H1 (cell line): ENCODE data around the gene CLIP3. TPM values are rescaled to one million over a fixed set of nuclear protein-coding genes. Genes with fewer than 3 reads are reported as not detected.

Experiments used
- ASH2L ChIP-seq: fragments of 200-600, 300-600 bp; sonication (generic); IDR thresholded peaks from one replicate; pipeline ENCODE4 v1.7.1; 2017; ENCODE audit warnings: low read length
- EP300 ChIP-seq, 2 experiments: IDR thresholded peaks; 1 replicate in 1 of 2; 2 replicates in 1 of 2; pipeline ENCODE4 v1.6.1; 2011 to 2012; ENCODE audit warnings: low read depth in 2 of 2, low read length in 2 of 2, mild to moderate bottlenecking in 2 of 2, borderline replicate concordance in 1 of 2, inconsistent platforms in 1 of 2, moderate library complexity in 1 of 2
- NRF1 ChIP-seq: IDR thresholded peaks from 2 replicates; pipeline ENCODE4 v1.6.1; 2011; ENCODE audit warnings: mild to moderate bottlenecking, low read depth, low read length, improper control_type of control experiment
- polyA plus RNA-seq, 7 experiments: library from polyadenylated mRNA; depleted of rRNA in 3 of 7; stranded (reverse) in 5 of 7; unstranded in 2 of 7; fragments of >200 nt in 5 of 7; fragments of 200-250 nt in 2 of 7; gene quantifications; 1 replicate in 5 of 7; 2 replicates in 1 of 7; 4 replicates in 1 of 7; pipeline versions ENCODE4 v1.2.1 to v1.2.3, GENCODE V29; 2011 to 2013; ENCODE audit warnings: missing spikeins in 2 of 7, mixed read lengths in 2 of 7
- total RNA-seq: library from RNA; stranded (reverse); fragmentation: NEBNext Ultra II Directional; extraction: Animal tissue kit (Norgen Biotek cat#: 25700); gene quantifications from 2 replicates; pipeline ENCODE4 v1.2.1, GENCODE V29; 2021

The CLIP3 gene
- total and polyA plus RNA-seq, 2 of the 8 experiments (the other 6 are each of a cell fraction or from before 2014, with no cell fraction given): 5.9 to 21.7 TPM

DNA sequence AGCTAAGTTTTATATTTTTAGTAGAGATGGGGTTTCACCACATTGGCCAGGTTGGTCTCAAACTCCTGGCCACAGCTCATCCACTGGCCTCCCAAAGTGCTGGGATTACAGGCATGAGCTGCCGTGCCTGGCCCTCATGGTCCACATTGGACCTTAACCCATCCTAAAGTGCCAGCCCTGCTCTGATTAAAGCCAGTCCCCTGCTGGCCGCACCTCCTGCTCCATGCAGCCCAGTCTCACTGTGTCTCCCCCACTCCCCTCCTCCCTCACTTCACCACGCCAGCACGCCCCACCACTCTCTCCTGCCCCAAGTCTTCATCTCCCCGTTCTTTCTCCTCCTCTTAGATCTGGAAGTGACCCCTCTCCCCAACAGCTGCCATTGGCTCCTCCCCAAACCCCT, 54.4 kb downstream of the CLIP3 start (continued):
- no peak for TF ChIP-seq EP300 (IDR thresholded peaks at IDR 0.05; ENCODE audit: borderline replicate concordance in 1 of 2, low read depth in 2 of 2, low read length in 2 of 2)
- no peak for TF ChIP-seq ASH2L
- TF ChIP-seq NRF1: no peak
